DND-41 (cell line): ENCODE data around the gene ZFYVE28.

Experiments
- EZH2 ChIP-seq: IDR thresholded peaks from 3 replicates; pipeline ENCODE4 v1.6.1; 2012; ENCODE audit warnings: borderline replicate concordance, low read depth, mild to moderate bottlenecking, moderate library complexity, low read length, inconsistent platforms; ENCODE audit not compliant: severe bottlenecking
- TF ChIP-seq, protein P1 (sequence below): IDR thresholded peaks from 2 replicates; pipeline ENCODE4 v1.5.1; 2012; ENCODE audit warnings: borderline replicate concordance, low read length, moderate library complexity, mild to moderate bottlenecking; ENCODE audit not compliant: poor library complexity, severe bottlenecking; ENCODE audit errors: extremely low read depth

DNA sequence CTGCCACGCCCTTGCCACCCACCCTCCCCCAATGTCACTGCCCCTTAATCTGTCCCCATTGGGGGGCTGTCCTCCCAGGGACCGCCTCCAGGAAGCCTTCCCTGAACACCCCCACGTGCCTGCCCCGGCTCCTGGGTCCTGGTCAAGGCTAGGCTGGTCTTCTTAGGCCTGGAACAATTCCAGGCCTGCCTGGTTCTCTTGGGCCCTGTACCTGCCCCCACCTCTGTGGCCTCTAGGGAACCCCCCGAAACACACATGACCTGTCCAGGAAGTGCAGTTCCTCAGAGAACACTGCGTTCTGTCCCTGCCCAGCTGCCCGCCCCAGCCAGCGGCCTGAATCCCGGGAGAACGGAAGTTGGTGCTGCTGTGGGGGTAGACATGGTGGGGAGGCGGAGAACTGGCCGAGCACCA, 161.7 kb downstream of the ZFYVE28 start:
- TF ChIP-seq, protein P1, sequence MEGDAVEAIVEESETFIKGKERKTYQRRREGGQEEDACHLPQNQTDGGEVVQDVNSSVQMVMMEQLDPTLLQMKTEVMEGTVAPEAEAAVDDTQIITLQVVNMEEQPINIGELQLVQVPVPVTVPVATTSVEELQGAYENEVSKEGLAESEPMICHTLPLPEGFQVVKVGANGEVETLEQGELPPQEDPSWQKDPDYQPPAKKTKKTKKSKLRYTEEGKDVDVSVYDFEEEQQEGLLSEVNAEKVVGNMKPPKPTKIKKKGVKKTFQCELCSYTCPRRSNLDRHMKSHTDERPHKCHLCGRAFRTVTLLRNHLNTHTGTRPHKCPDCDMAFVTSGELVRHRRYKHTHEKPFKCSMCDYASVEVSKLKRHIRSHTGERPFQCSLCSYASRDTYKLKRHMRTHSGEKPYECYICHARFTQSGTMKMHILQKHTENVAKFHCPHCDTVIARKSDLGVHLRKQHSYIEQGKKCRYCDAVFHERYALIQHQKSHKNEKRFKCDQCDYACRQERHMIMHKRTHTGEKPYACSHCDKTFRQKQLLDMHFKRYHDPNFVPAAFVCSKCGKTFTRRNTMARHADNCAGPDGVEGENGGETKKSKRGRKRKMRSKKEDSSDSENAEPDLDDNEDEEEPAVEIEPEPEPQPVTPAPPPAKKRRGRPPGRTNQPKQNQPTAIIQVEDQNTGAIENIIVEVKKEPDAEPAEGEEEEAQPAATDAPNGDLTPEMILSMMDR: no peak
- TF ChIP-seq EZH2: no peak
